ENCODE results near the gene C9orf152. TPM values are rescaled to one million over a fixed set of nuclear protein-coding genes. Genes with fewer than 3 reads are reported as not detected.
A peak's percentile ranks its signal among the peaks of the same experiment; 100 is the strongest.

The C9orf152 gene
- total RNA-seq, 2 donors from 2014 or later, result not detected

DNA sequence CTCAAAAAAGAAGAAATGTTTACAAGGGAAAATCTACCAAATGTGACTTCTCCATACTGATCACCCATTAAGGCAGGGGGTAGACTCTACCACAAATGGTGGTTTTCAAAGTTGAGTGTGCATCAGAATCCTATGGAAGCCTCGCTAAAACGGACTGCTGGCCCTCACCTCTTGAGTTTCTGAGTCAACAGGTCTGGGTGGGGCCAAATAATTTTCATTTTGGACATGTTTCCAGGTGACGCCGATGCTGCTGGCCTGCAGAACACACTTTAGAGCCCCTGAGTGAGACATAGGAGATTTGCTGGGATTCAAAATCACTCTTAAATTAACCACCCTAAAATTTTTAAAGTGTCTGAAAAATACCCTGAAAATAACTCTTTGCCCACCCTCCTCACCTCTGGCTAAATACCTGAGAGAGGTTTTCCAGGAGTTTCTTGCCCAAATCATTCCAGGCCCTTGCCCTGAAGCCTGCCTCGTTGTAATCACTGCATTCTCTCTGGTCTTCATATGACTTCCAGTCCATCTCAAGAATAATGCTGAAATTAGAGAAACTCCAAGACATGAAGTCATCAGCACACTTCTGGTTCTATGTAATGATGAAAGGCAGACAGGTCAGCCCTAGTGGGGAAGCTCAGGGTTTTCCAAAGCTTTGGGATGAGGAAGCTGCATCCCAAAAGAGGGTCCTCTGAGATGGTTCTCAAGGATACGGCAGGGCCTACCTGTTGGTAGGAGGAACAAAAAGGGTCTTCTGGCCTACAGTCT, 18.2 kb downstream of the C9orf152 start:
- Histone ChIP-seq H3K4me3 (no peak overlapping the region), H3K36me3 (no peaks in the 10 kb centered on the region), H3K27ac (peak overlapping the region; percentile 33 to 55), H3K9me3 (no peaks in the 10 kb centered on the region), H3K27me3 (no peaks in the 10 kb centered on the region), H3K4me1 (peaks cover 0 to 9% of the 10 kb centered on the region in 2 donors)
- no peak for TF ChIP-seq CTCF (IDR thresholded peaks at IDR 0.05)
- DNase-seq (ENCODE audit: low spot score), result no peak

DNA sequence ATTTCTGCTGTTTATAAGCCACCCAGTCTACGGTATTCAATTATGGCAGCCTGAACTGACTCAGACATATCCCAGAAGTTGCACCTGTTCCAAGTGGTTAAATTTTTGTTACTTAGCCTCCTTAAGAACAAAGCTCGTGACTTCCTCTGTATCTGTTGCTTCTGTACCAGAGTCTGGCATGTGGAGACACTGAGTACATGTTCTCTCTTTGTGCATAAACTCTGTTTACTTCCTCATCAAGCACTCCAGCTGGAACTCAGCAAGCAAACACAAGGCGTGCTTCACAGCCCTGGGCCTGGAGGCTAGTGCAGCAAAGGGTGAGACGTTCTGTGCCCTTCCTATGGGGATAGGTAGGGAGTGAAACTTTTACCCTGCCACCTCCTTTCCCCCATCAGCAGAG, 19.0 kb downstream of the C9orf152 start:
- Histone ChIP-seq H3K27ac (peak overlapping the region; percentile 43 to 55), H3K27me3 (no peaks in the 10 kb centered on the region), H3K4me3 (no peak overlapping the region), H3K4me1 (peaks cover 0 to 9% of the 10 kb centered on the region in 2 donors), H3K9me3 (no peaks in the 10 kb centered on the region), H3K36me3 (no peaks in the 10 kb centered on the region)
- TF ChIP-seq CTCF (IDR thresholded peaks at IDR 0.05), result no peak
- DNase-seq (ENCODE audit: low spot score), result no peak

DNA sequence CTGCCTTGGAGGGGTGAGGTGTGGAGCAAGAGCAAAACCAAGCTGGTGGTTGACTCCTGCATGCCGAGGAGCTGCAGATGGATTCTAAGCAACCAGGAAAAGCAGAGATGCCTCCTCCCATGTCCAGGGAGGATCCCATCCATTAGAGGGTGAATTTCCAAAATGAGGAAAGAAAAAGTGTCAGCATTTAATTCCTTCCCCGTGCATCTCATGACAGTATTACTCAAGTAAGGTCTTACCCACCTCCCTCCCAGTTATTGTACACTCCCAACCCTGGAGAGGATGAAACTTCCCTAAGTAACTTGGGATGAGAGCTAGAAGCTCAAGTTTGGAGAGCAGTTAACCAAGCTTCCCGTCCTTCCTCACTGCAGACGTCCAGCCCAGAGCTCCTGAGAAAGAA, 19.9 kb downstream of the C9orf152 start:
- TF ChIP-seq CTCF (IDR thresholded peaks at IDR 0.05), result no peak
- H3K27me3 ChIP-seq, result no peaks in the 10 kb centered on the region
- H3K27ac ChIP-seq, result peak overlapping the region; percentile 43 to 55
- DNase-seq (ENCODE audit: low spot score), result no peak
- H3K9me3 ChIP-seq, result no peaks in the 10 kb centered on the region
- H3K4me1 ChIP-seq, result peaks cover 0 to 9% of the 10 kb centered on the region in 2 donors
- H3K4me3 ChIP-seq, result no peak overlapping the region
- H3K36me3 ChIP-seq, result no peaks in the 10 kb centered on the region

DNA sequence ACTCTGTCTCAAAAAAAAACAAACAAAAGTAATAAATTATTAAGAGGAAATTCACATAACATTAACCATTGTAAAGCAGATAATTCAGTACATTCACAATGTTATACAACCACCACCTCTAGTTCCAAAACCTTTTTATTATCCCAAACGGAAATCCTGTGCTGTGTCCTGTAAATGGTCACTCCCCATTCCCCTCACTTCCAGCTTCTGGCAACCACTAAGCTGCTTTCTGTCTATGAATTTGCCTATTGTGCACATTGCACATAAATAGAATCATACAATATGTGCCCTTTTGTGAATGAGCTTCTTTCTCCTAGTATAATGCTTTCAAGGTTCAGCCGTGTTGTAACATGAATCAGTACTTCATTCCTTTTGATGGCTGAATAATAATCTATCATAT, 20.8 kb downstream of the C9orf152 start:
- DNase-seq (ENCODE audit: low spot score), result no peak
- TF ChIP-seq CTCF (IDR thresholded peaks at IDR 0.05), result no peak
- H3K36me3 ChIP-seq, result no peaks in the 10 kb centered on the region
- H3K27me3 ChIP-seq, result no peaks in the 10 kb centered on the region
- H3K4me1 ChIP-seq, result peaks cover 0 to 9% of the 10 kb centered on the region in 2 donors
- H3K9me3 ChIP-seq, result no peaks in the 10 kb centered on the region
- no peak overlapping the region for H3K27ac ChIP-seq
- no peak overlapping the region for H3K4me3 ChIP-seq

DNA sequence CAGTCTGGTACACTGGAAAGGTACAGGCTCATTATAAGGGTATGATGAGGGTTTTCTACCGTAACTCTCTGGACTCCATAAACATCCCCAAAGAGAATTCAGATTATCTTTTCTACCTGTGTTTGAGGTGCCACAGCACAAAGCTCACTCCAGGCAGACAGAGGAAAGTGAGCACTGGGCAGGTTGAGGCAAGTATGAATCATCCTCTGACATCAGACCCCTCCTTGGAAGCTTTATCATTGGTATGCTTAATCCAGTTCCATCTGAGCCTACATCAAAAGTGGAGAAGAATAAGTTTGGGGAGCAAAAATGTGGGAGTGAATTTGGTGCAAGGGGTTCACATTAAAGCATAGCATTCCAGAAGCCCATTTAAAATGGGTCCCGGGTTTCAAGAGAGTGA, 21.7 kb downstream of the C9orf152 start:
- DNase-seq (ENCODE audit: low spot score), result no peak
- no peak overlapping the region for H3K4me3 ChIP-seq
- no peaks in the 10 kb centered on the region for H3K36me3 ChIP-seq
- no peak overlapping the region for H3K27ac ChIP-seq
- TF ChIP-seq CTCF (IDR thresholded peaks at IDR 0.05), result no peak
- H3K27me3 ChIP-seq, result no peaks in the 10 kb centered on the region
- H3K4me1 ChIP-seq, result peaks cover 0 to 9% of the 10 kb centered on the region in 2 donors
- no peaks in the 10 kb centered on the region for H3K9me3 ChIP-seq

GRCh38 chr9:110185806-110186205, 22.2 kb downstream of the C9orf152 start:
- Histone ChIP-seq H3K36me3 (no peaks in the 10 kb centered on the region), H3K9me3 (no peaks in the 10 kb centered on the region), H3K4me1 (peaks cover 0 to 9% of the 10 kb centered on the region in 2 donors), H3K4me3 (no peak overlapping the region), H3K27ac (no peak overlapping the region), H3K27me3 (no peaks in the 10 kb centered on the region)
- no peak for TF ChIP-seq CTCF (IDR thresholded peaks at IDR 0.05)
- DNase-seq (ENCODE audit: low spot score), result no peak
